Stimulated activated CD4-positive, alpha-beta T cell treated with anti-CD3 and anti-CD28 coated beads, Interleukin-15, amount 100 ng/mL, for 24 hours (primary cell): Measurements from ENCODE around the gene LRRK2.
"Not testable (repeated sequence)": the region's sequence is repeated elsewhere in the genome, so short reads cannot be mapped to it uniquely, and the experiment has no call there.

Experiments
- DNase-seq: peaks from one replicate; pipeline ENCODE4 v3.0.0-alpha.2; 2020

The LRRK2 gene

DNA sequence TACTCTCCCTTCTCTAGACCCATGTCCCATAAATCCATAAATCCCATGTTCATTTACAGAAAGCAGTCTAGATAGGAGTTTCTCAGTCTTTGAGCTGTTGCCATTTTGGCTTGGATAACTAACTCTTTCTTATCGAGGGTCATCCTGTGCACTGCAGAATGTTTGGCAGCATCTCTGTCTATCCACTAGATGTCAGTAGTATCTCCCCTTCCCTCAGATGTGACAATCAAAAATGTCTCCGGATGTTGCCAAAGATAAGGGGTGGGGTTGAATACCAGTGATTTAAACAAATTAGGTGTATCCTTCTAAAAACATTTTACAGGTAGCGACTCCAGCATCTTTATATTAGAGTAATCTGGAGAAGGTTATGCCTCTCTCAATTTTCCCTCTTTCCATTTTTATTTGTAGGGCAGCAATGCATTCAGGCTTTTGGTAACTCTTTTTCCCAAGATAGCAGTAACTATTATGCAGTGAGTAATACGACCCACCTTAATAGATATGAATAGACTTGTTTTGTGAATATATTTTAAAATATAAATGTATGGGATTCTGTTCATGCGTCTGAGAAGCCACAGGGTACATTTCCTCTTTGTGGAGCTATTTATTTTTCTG is 100.7 kb downstream of the LRRK2 start:
- no peak for DNase-seq

DNA sequence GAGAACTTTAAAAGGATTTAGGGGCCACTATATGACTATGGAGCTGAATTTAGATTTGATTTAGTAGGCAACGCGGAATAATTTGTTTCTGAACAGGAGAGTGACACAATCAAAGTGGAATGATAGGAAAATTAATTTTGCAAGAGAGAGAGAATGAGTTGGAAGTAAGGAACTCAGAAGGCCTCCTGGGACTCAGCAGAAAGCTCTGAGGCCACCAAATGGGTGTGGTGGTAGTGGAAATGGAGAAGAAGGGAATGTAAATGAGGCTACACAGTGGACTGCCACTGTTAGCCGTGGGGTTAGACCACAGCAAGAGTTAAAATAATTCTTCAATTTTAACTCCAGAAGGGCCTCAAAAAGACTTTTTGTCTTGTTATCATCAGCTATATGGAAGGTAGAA is 102.7 kb downstream of the LRRK2 start:
- DNase-seq: no peak

DNA sequence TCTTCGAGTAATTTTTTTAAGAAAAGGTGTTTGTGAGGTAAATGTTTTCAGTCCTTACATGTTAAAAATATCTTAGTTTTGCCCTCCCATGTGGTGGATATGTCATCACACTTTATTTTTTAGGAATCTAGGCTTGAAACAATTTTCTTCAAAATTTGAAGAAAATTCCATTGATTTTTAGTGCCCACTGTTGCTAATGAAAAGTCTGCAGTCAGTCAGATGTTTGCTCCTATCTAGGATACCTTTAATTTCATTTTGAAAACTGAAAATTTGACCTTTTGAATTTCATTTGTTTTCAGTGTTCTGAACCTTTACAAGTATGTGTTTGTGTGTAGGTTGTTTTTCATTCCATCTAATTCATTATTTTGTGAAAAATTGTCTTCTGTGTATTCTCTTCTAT is 105.4 kb downstream of the LRRK2 start:
- DNase-seq: no peak

DNA sequence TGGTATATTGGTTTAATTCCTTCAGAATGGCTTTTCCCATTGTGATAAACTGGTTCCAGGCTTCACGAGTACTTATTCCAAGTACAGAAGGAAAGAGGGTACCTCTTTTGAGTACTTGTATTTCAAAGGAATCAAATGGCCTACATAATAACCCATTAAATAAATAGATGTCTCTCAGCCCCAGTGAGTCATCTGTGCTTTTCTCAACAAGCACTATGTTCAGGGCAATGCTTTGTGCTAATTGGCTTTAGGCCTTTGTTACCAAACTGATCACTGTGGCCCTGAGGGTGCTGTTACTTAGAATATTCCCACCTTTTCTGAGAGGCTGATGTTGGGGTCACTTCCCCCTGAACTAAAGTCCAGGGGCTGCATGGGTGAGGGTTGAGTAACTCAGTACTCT is 107.1 kb downstream of the LRRK2 start:
- no peak for DNase-seq

DNA sequence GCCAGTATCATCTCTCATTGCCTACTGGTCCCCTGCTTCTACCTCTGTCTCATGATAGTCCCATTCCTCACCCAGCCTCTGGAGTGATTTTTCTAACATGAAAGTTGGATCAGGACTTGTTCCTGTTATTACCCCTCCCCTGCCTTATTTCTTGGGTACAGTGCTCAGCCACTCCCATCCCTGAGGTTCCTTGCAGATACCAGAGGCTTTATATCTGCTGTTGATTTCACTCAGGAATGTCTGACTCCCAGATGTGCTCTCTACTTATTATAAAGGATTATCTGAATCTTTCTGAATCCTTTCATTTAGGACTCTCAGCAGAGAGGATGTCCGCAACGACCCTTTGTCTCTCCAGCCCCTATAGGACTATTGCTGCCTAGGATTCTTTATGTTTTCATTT is 111.2 kb downstream of the LRRK2 start:
- no peak for DNase-seq

DNA sequence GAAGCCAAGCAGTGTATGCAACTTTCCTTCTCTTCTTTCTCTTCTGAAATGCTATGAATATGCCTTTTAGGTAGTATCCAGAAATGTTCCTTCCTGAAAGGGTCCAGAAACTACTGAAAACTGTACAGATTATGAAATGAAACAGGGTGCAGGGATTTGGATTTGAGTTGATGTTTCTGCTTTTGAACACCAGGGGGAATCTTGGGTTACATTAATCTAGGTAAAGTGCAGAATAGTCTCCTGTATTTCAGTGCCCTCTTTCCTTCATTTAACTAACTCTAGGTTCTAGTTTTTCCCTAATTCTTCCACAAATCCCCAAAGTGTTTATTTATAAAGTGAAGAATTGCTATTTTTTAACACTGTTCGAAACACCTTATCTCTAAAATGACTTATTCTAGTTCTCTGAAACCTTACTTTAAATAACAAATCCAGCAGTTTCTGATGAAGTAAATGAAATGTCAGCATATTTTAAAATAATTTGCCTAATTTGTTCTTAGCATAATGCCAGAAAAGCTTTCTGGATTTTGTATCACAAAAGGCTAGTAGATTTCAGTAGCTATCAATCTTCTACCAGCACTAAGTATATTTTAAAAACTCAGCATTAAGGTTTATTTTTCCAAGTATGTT is 111.9 kb downstream of the LRRK2 start:
- DNase-seq: no peak

DNA sequence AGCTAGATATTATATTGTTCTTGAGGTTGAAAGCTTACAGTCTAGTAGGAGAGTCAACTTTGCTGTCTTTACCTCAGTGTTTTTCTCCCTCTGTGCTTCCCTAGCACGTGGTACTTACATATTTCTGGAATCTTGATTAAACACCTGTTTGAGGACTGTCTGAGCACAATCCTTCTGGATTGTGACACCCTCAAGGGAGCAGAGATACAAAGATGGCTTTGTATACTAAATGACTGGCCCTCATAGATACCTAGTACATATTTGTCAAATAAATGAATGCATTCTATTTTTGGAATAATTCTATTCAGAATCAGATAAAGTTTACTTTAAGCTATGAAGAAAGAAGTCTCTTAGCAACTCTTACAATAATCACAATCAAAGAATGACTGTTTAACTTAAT is 113.3 kb downstream of the LRRK2 start:
- DNase-seq: no peak

DNA sequence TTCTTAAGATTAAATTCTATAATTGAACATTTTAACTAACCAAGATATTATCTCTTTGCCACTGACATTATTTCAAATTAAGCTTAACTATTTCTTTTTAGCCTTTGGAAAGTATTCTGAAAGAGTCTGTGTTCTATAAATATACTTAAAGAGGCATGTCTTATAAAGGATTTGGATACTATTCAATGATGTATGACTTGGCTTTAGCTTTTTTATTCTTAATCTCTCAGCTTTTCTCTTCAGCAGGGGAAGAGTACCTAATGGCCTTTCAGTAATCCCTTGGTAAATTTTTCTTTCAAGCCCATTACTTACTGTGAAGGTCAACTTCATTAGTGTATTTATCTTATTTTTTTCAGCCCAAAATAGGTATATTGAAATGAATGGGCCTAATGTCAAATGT is 113.8 kb downstream of the LRRK2 start:
- DNase-seq: no peak

DNA sequence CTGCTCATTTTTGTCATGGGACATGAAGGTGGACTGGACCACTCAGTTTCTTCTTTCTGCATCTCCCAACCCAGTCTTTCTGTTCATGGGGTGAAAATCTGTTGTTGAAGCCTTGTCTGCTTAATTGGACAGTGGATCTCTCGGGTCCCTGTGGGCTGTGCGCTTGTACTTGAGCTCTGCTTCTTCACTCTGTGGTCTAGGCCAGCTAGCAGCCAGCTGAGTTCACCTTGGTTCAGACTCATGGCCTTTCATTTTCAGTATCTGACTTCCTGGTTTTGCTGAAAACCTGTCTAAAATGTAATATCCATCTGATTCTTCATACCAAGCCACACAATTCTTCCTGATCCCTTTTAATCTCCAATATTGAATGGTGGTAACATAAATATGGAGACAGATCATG is 117.2 kb downstream of the LRRK2 start:
- DNase-seq: no peak

DNA sequence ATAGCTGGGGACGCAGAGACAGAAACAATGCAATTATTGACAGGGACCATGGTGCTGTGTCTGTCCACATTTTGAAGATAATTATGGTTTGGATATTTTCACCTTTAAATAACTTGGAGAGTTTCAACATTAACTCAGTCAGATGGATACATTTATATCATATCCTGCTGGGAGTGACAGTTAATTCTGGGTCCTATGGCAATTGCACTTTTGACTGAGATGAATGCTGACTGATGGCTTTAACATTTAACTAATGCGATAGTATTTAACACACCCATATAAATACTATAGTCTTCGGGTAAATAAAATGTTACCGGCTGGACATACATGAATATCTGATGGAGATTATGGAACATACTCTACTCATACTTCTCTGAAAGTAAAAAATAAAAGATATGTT is 118.3 kb downstream of the LRRK2 start:
- no peak for DNase-seq

DNA sequence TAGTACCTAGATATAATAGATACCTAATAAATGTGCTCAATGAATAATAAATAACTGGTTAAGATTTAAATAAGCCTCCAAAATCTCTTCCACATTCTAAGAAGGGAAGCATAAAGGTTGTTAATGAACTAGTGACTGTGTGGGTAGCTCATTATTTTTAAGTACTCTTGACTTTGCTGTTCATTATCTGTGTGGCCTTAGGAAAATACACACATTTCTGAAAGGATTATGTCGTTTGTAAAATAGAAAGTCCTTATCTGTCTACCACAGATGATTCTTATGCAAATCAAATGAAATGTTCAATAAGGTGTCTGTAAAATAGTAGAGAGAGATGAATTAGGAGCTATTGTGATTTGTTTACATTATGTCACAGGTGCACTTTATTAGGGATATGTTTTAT is 119.5 kb downstream of the LRRK2 start:
- no peak for DNase-seq

DNA sequence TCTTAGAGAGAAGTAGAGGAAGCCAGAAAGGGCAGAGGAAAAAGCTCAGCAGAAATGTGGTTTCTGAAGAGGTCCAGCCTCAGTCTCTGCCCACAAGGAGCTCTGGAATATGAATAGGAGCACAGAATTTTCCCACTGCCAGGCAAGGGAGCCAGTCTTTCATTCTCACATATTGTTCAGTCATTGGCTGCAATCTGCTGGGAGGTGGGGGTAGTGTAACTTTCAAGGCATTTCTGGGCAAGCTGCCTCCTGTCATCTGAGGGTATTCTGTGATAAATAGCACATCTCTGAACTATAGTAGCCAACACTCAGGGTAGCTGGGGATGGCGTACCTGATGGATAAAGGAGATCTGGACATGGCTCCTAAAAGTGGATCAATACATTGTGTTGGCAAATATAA is 127.2 kb downstream of the LRRK2 start:
- DNase-seq: no peak

DNA sequence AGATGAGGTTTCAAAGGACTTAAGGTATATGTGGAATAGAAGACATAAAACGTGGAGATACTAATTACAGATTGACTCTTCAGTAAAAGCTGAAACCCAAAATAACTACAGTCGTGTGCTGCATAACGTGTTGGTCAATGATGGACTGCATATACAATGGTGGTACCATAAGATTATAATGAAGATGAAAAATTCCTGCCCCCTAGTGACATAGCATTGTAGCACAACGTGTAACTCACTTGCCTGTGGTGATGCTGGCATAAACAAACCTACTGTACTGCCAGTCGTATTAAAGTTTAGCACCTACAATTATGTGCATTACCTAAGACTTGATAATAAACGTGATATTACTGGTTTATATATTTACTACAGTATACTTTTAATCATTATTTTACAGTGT is 150.3 kb downstream of the LRRK2 start:
- no peak for DNase-seq

DNA sequence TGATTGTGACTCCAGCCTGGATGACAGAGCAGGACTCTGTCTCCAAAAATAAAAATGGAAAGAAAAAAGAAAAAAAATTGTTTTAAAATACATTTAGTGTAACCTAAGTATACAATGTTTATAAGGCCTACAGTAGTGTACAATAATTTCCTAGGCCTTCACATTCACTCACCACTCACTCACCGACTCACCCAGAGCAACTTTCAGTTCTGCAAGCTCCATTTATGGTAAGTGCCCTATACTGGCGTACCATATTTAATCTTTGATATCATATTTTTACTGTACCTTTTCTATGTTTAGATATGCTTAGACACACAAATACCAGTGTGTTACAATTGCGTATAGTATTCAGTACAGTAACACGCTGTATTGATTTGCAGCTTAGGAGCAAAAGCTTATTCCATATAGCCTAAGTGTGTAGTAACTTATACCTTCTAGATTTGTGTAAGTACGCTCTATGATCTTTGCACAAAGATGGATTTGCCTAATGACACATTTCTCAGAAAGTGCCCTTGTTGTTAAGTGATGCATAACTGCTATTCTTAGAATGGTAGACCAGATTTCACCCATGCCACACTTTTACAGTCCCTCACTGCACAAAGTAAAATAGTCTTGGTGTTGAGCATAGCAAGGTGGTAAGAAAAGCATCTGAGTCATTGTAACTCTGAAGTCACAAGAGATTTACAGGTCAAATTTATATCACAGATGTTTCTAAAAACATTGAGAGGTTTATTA is 151.9 kb downstream of the LRRK2 start:
- no peak for DNase-seq

DNA sequence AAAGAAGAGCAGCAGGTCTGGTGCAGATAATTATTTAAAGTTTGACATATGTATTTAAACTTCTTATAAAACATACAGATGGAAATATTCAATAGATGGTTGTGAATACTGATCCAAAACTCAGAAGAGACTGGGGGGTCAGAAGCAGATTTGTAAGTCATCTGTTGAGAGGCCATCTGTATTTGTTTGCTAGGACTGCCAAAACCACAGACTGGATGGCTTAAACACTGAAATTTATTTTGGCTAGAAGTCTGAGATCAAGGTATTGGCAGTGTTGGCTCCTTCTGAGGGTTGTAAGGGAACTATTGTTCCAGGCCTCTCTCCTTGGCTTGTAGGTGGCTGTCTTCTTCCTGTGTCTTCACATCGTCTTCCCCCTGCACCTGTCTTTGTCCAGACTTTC is 153.9 kb downstream of the LRRK2 start:
- DNase-seq: no peak

DNA sequence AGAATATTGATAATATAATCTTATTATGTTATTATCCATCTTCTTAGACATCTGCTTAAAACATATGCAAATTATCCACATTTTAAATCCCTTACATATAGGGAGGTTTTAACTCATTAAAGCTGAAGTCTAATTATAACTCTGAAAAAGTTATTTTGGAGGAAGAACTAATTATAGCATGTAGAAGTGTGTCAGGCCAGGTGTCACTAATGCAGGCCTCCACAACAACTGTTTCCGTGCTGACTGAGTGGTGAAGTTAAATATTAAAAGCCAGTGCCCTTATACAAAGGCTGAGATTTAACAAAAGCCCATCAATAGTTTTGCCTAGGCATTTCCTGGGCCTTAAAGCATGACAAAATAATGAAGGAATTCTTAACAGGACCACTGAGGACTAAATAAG is 157.4 kb downstream of the LRRK2 start:
- DNase-seq: no peak

DNA sequence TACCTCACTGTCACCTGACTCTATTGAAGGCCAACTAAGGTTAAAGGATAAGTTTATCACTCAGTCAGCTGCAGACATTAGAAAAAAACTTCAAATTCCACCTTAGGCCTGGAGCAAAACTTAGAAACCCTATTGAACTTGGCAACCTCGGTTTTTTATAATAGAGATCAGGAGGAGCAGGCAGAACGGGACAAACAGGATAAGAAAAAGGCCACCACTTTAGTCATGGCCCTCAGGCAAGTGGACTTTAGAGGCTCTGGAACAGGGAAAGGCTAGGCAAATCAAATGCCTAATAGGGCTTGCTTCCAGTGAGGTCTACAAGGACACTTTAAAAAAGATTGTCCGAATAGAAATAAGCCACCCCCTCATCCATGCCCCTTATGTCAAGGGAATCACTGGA is 162.5 kb downstream of the LRRK2 start:
- DNase-seq: not testable (repeated sequence)

DNA sequence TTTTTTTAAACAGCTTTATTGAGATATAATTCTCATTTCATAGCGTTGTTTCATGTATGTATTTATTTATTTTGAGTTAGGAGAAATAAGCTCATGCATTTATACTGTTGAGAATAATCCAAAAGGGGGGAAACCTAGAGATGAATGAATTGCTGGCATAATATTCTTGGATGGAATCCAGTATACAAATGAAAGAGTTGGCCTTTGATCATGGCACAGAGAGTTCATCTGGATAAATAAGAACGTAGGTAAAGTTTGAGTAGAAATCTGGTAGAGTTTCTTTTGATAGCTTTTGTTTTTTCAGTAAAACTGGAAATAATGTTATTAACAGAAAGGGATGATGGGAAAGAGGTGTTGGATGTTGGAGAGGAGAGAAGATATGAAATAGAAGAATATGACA is 166.2 kb downstream of the LRRK2 start:
- no peak for DNase-seq

DNA sequence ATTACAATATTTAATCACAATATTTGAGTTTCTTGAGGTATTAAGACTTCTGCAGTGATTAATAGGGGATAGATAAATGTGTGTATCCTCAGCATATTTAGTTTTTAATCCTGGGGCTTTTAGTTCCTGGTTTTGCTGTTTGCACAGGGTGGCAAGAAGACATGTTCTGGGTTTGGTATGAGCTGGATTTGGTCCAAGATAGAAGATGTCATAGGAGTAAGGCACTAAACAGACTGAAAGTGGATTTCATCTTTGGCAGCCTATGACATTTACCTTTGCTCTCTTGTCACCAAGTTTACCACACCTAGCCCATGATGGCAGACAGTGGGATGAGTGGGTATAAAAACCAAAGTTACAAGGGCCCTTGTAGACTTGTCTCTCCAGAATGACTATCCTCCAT is 168.2 kb downstream of the LRRK2 start:
- no peak for DNase-seq

DNA sequence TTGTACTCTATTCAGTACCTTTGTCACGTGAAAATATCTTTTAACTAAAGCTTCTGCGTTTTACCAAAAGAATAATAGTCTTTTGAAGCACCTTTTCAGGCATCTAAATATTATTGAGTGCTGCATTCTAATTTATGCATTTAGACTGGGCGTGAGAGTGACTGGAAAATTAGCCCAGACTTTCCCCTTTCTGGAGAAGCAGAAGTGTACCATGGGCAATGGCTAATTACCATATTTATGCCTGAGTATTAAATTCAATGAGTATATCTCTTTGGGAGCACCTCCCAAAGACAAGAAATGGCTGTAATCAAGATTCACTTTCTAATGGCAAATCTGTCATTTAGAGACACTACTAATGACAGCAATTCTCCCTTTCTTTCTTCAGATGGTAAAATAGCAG is 174.9 kb downstream of the LRRK2 start:
- DNase-seq: no peak

DNA sequence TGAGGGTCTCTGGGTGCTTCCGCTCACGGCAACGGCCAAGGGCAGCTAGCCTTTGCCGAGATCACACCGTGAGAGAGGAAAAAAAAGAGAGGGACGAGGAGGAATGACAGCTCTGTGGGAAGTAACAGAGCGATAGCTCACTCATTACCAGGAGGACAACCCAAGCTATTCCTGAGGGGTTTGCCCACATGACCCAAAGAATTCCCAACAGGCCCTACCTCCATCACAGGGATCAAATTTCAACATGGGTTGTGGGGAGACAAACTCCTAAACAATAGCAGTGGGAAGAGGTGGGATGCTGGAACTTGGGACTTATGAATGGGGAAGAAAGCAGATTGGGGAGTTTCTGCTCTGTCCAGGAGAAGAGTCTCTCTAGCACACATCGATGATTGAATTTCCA is 180.6 kb downstream of the LRRK2 start:
- no peak for DNase-seq
